ENCODE measurements around the gene C9orf57.

DNA sequence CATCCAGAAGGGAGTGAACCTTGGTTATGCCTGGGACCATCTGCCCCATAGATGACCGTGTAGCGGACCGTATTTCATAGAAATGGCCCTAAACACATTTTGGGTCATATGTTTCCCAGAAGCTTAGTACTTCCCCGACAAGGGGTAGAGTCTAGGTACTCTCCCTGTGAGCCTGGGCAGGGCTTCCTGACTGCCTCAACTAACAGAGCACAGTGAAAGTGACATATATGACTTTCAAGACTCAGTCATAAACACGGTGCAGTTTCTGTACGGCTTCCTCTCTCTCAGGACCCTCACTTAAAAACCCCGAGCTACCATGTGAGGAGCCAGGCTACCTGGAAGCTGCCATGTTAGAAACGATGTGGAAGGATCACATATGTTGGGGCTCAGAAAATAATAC lies 20.9 kb downstream of the C9orf57 start:
- TF ChIP-seq, protein P1, sequence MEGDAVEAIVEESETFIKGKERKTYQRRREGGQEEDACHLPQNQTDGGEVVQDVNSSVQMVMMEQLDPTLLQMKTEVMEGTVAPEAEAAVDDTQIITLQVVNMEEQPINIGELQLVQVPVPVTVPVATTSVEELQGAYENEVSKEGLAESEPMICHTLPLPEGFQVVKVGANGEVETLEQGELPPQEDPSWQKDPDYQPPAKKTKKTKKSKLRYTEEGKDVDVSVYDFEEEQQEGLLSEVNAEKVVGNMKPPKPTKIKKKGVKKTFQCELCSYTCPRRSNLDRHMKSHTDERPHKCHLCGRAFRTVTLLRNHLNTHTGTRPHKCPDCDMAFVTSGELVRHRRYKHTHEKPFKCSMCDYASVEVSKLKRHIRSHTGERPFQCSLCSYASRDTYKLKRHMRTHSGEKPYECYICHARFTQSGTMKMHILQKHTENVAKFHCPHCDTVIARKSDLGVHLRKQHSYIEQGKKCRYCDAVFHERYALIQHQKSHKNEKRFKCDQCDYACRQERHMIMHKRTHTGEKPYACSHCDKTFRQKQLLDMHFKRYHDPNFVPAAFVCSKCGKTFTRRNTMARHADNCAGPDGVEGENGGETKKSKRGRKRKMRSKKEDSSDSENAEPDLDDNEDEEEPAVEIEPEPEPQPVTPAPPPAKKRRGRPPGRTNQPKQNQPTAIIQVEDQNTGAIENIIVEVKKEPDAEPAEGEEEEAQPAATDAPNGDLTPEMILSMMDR (IDR thresholded peaks at IDR 0.05) = no peak
- TF ChIP-seq POLR2A (IDR thresholded peaks at IDR 0.05) = no peak

Measured in uterus (tissue), 2 donors.